ENCODE measurements around the gene MED28.
A peak's percentile ranks its signal among the peaks of the same experiment; 100 is the strongest.
"Not testable (repeated sequence)": the region's sequence is repeated elsewhere in the genome, so short reads cannot be mapped to it uniquely, and the experiment has no call there.

Gene MED28

GRCh38 chr4:17619416-17620105 is 5.1 kb downstream of the MED28 start:
- DNase-seq: no peak

- no peak for DNase-seq
Observed at GRCh38 chr4:17623451-17624001, 9.1 kb downstream of the MED28 start.

GRCh38 chr4:17624821-17625220 is 10.4 kb downstream of the MED28 start:
- DNase-seq: no peak

DNA sequence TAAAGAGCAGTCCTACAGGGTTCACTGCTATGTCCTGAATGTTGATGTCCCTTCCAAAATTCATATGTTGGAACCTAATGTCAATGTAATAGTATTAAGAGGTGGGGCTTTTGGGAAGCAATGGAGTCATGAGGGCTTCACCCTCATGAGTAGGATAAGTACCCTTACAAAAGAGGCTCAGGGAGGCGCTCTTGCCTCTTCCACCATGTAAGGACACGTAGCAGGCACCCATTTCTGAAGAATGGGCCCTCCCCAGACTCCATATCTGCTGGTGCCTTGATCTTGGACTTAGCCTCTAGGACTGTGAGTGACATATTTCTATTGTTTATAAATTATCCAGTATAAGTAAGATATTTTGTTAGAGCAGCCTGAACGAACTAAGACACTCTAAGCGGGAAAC is 15.8 kb downstream of the MED28 start:
- DNase-seq: no peak

GRCh38 chr4:17633600-17633999 is 19.2 kb downstream of the MED28 start:
- DNase-seq: no peak

GRCh38 chr4:17635056-17635455 is 20.6 kb downstream of the MED28 start:
- DNase-seq: no peak

DNA sequence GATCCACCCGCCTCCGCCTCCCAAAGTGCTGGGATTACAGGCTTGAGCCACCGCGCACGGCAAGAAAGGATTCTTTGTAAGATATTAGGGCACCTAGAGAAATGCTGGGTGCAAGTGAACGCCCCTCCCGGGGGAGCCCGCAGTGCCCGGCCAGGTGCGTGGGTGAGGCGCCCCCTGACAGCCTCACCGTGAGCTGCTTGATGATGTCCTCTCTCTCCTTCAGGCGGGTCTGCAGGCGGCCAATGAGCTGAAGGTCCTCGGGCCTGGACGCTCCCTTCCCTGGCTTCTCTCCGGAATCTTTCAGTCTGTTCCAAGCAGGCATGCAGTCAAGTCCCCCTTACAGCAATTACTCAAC is 21.9 kb downstream of the MED28 start:
- no peak for DNase-seq

DNA sequence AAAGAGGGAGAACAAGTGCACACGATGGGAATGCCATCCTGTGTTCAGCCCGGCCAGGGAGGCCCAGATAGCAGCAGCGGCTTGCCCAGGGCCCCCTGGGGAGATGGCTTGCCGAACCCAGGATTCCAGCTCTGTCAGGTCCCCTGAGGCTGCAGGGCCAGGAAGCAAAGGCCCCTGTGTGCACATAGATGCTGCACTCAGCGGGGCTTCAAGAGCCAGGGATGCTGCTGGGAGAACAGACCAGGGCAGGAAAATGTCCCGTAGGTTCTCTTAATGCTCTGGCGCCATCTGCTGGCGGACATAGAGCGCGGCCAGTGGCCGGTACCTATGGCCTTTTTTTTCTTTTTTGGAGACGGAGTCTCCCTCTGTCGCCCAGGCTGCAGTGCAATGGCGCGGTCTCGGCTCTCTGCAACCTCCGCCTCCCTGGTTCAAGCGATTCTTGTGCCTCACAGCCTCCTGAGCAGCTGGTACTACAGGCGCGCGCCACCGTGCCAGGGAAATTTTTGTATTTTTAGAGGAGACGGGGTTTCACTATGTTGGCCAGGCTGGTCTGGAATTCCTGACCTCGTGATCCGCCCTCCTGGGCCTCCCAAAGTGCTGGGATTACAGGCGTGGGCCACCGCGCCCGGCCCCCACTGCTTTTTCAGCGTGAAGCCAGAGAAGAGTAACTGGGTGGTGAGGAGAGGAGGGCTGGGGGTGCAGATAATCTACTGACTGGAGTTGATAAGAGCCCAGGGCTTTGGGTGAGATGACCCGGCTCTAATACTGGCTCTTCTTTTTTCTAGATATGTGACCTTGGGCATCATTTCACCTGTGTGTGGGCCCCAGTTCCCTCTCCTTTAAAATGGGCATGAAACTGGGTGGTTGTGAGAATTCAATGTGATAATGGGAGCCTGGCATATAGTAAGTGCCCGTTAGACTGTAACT is 22.5 kb downstream of the MED28 start:
- DNase-seq: peak; percentile 62

- no peak for DNase-seq
Observed at GRCh38 chr4:17639136-17639535, 24.7 kb downstream of the MED28 start.

DNA sequence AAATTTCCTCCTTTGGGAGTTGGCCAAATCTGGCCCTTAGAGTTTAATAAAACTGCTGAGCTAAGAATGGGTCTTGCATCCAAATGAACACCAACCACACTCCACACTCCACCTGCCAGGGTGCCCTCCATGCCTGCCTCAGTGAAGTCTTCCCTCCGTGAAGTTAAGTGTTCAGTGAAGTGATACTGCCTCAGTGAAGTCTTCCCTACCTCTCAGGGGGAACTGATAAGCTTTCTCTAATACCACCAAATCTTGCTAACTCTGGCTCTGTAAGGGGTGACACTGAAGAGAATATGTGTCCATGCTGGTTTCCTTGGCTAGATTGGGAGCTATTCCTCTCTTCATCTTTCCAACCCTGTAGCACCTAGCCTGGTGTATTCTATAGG is 27.9 kb downstream of the MED28 start:
- DNase-seq: no peak

DNA sequence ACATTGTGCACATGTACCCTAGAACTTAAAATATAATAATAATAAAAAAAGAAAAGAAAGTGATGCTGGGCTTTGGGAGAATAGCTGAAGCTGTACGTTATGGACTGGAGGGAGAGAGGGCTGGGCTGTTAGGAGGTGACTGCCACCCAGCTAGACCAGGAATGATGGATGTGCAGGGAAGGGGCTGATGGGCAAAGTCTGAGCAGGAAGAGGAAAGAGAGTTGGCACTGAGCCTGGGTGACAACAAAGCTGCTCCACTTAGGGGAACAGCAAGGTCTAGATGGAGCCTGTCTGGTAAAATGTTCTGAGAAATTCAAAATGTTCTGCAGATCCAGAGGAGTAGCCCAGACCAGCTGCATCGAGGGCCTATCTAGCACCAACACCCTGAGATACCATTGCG is 32.3 kb downstream of the MED28 start:
- DNase-seq: no peak

DNA sequence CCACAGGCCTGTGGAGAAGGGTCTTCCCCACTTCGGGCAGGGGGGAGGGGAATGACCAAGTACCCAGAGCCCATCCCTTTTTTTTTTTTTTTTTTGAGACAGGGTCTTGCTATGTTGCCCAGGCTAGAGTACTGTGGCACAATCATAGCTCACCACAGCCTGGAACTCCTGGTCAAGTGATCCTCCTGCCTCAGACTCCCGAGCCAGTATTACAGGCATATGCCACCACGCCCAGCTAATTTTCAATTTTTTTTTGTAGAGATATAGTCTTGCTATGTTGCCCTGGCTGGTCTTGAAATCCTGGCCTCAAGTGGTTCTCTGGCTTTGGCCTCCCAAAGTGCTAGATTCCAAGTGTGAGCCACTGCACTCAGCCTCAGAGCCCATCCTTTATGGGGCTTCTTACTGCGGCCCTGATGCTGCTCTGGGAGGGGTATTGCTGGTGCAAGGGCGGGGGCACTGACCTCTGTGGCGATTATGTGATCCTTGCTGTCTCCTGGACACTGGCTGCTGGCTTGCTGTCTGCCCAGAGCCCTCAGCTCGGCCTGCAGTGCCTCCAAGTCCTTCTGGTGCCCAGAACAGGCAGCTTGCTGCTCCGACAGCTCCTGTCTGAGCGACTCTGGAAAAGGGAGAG is 32.9 kb downstream of the MED28 start:
- no peak for DNase-seq

DNA sequence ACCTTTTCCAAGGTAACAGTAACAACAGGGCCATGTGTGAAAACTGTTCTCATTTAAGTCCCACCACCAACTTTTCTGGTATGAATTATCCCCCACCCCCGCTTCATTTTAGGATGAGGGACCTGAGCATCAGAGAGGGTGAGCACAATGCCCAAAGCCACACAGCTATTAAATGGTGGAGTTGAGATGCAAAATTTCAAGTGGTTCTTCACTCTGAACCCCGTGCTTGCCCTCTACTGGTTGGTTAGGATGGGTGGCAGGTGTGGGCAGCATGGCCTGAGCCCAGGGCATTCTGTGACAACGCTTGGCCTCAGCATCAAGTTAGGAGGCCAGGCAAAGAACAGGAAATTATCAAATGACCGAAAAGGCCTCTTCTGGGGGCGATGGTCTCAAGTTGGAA is 33.5 kb downstream of the MED28 start:
- DNase-seq: no peak

- DNase-seq: no peak
Observed at GRCh38 chr4:17650406-17650805, 36.0 kb downstream of the MED28 start.

DNA sequence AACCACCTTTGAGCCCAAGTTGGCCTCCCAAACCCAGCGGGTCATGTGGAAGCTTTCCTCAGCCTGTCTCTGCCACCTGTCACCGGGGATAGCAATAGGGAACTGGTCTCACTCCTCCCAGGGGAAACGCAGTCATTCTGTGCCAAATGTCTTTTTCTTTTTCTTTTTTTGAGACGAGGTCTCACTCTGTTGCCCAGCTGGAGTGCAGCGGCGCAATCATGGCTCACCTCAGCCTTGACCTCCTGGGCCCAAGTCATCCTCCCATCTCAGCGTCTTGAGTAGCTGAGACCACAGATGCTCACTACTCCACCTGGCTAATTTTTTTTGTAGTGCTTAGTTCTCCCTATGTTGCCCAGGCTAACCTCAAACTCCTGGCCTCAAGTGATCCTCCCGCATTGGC is 40.3 kb downstream of the MED28 start:
- no peak for DNase-seq

DNA sequence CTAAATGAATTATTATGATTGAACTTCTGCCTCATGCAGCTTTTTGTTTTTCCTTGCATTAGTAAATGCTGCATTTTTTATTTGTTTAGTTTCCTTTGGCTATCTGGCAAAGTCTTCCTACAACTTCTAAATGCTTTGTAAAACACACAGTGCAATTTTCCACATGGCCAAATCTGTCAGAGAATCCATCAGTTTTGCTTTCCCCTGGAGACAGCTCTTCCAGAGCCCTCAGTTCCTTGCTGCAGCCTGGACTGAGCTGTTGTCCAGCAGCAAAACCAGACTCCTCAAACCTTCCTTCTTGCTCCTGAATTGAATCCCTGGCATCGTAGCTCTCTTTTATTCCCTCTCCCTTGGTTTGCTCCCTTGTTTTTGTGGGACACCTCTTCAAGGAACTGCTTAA is 42.6 kb downstream of the MED28 start:
- DNase-seq: no peak

- no peak for DNase-seq
Observed at GRCh38 chr4:17657849-17658248, 43.4 kb downstream of the MED28 start.

DNA sequence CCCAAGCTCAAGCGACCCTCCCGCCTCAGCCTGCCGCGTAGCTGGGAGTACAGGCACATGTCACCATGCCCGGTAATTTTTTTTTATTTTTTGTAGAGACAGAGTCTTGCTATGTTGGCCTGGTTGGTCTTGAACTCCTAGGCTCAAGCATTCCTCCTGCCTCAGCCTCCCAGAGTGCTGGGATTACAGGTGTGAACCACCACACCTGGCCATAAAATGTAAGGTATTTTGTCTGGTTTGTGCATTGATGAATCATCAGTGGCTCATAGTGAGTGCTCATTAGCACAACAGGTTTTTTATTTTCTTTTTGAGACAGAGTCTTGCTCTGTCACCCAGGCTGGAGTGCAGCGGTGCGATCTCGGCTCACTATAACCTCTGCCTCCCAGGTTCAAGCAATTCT is 44.8 kb downstream of the MED28 start:
- not testable (repeated sequence) for DNase-seq

- no peak for DNase-seq
Observed at GRCh38 chr4:17662694-17663093, 48.3 kb downstream of the MED28 start.

DNA sequence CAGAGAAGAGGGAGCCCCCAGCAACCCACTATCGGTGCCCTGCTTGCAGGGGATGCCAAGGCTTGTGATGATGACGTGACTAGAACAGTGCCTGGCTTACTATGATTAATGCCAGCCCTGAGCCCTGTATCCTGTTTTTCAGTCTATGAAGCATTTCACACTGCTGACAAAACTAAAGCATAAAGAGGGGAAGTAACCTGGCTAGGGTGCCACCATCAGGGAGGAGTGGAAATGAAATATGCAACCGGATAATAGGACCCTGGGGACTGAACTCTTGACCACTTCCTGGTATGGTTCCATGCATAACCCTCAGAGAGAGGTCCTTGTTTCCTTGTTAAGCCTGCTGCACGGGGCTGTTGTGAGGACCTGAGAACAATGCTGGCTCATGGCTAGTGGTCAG is 50.3 kb downstream of the MED28 start:
- no peak for DNase-seq

DNA sequence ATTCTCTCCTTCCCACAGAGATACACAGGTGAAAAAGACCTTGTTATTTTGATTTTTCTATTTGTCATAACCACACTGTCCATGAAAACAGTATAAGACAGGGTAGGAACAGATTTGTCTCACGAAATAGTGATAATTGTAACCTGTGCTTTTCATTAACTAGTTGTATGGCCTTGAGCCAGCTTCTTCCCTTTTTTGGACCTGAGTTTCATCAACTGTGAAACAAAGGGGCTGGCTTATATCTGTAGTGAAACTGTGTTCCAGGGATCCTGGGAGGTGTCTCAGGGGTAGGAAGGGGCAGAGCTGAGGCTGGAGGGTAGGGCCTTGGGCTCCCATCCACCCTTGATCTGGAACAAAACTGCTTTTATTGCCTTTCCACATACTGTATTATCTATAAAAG is 50.9 kb downstream of the MED28 start:
- no peak for DNase-seq

- DNase-seq: no peak
Observed at GRCh38 chr4:17665852-17666251, 51.4 kb downstream of the MED28 start.

DNA sequence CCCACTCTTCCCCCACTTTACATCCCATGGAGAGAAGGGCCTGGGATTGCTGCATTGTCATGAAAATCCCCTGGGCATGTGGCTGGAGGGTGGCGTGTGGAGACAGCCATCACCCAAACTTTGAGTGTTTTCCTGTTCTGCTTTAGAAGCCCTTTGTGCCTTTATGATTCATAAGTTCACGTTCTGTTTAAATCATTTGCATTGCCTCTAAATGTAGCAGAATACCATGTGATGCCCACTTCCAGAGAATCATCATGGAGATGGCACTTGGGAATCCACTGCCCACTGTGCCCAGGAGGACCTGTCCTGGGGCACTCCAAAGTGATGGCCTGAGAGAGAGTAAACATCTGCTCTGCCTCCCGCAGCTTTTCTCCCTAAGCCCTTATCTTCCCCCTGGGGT is 52.8 kb downstream of the MED28 start:
- no peak for DNase-seq
